Measurements from ENCODE around the gene PAPSS1.

- TF ChIP-seq, protein P1, sequence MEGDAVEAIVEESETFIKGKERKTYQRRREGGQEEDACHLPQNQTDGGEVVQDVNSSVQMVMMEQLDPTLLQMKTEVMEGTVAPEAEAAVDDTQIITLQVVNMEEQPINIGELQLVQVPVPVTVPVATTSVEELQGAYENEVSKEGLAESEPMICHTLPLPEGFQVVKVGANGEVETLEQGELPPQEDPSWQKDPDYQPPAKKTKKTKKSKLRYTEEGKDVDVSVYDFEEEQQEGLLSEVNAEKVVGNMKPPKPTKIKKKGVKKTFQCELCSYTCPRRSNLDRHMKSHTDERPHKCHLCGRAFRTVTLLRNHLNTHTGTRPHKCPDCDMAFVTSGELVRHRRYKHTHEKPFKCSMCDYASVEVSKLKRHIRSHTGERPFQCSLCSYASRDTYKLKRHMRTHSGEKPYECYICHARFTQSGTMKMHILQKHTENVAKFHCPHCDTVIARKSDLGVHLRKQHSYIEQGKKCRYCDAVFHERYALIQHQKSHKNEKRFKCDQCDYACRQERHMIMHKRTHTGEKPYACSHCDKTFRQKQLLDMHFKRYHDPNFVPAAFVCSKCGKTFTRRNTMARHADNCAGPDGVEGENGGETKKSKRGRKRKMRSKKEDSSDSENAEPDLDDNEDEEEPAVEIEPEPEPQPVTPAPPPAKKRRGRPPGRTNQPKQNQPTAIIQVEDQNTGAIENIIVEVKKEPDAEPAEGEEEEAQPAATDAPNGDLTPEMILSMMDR (IDR thresholded peaks at IDR 0.05 in 8 of 11, conservative IDR thresholded peaks at IDR 0.05 in 3 of 11): no peak
- TF ChIP-seq POLR2A (IDR thresholded peaks at IDR 0.05): no peak
- no peak for TF ChIP-seq POLR2AphosphoS5 (IDR thresholded peaks at IDR 0.05)
Measured at GRCh38 chr4:107688421-107688820, 31.6 kb downstream of the PAPSS1 start.
